NK-92 treated with Interleukin-12 subunit alpha and Interleukin-12 subunit beta, amount 100 ng/mL, for 24 hours (cell line): Measurements from ENCODE around the gene ITPK1.

ENCODE experiments used
- DNase-seq: peaks from one replicate; lab custom pipeline; 2025; lab: John Stamatoyannopoulos, UW

ITPK1 gene

GRCh38 chr14:92922155-92922735 is 193.5 kb downstream of the ITPK1 start:
- DNase-seq, result no peak

- DNase-seq, result no peak
These were observed 195.7 kb downstream of the ITPK1 start for GRCh38 chr14:92920001-92920400.

- no peak for DNase-seq
These were observed 197.8 kb downstream of the ITPK1 start for GRCh38 chr14:92917956-92918355.

GRCh38 chr14:92917041-92917940 is 198.4 kb downstream of the ITPK1 start:
- DNase-seq, result no peak

GRCh38 chr14:92916201-92916600 is 199.5 kb downstream of the ITPK1 start:
- no peak for DNase-seq

- DNase-seq, result no peak
These were observed 201.6 kb downstream of the ITPK1 start for GRCh38 chr14:92914087-92914656.

GRCh38 chr14:92907316-92907911 is 208.3 kb downstream of the ITPK1 start:
- no peak for DNase-seq

GRCh38 chr14:92906823-92907222 is 208.9 kb downstream of the ITPK1 start:
- DNase-seq, result no peak

- no peak for DNase-seq
These were observed 209.3 kb downstream of the ITPK1 start for GRCh38 chr14:92906420-92906819.

- no peak for DNase-seq
These were observed 210.1 kb downstream of the ITPK1 start for GRCh38 chr14:92905667-92906066.

GRCh38 chr14:92903359-92903758 is 212.4 kb downstream of the ITPK1 start:
- no peak for DNase-seq

GRCh38 chr14:92902726-92903125 is 213.0 kb downstream of the ITPK1 start:
- DNase-seq, result no peak

- no peak for DNase-seq
These were observed 213.5 kb downstream of the ITPK1 start for GRCh38 chr14:92902191-92902590.

- no peak for DNase-seq
These were observed 215.1 kb downstream of the ITPK1 start for GRCh38 chr14:92900660-92901059.

- DNase-seq, result no peak
These were observed 217.1 kb downstream of the ITPK1 start for GRCh38 chr14:92898566-92899131.

GRCh38 chr14:92897922-92898565 is 217.7 kb downstream of the ITPK1 start:
- DNase-seq, result no peak

GRCh38 chr14:92895352-92895878 is 220.3 kb downstream of the ITPK1 start:
- DNase-seq, result no peak

- DNase-seq, result no peak
These were observed 223.1 kb downstream of the ITPK1 start for GRCh38 chr14:92892589-92892988.

GRCh38 chr14:92890830-92891588 is 224.7 kb downstream of the ITPK1 start:
- DNase-seq, result no peak

- DNase-seq, result no peak
These were observed 226.8 kb downstream of the ITPK1 start for GRCh38 chr14:92888896-92889295.

- no peak for DNase-seq
These were observed 228.6 kb downstream of the ITPK1 start for GRCh38 chr14:92887157-92887556.
